Vagina (tissue), 2 donors: ENCODE measurements around the gene TCTN3. TPM values are rescaled to one million over a fixed set of nuclear protein-coding genes. Genes with fewer than 3 reads are reported as not detected.

Experiments used
- DNase-seq, 2 donors: peaks; one replicate each; pipeline ENCODE4 v3.0.0-alpha.2; 2017; ENCODE audit errors: extremely low spot score in 2 of 2
- H3K27ac ChIP-seq: fragments of 200-600 bp; sonication (generic); one replicate; pipeline ENCODE4 v1.5.1; 2019
- H3K27me3 ChIP-seq: fragments of 200-600 bp; sonication (generic); one replicate; pipeline ENCODE4 v1.5.1; 2019
- H3K36me3 ChIP-seq, 2 donors: fragments of 200-600 bp; sonication (generic); one replicate each; pipeline ENCODE4 v1.5.1; 2017 to 2019
- H3K4me1 ChIP-seq: fragments of 200-600 bp; sonication (generic); one replicate; pipeline ENCODE4 v1.5.1; 2019
- H3K4me3 ChIP-seq, 2 donors: fragments of 200-600 bp; sonication (generic); 1 replicate in 1 of 2; 2 replicates in 1 of 2; pipeline ENCODE4 v1.5.1; 2016 to 2019
- H3K9me3 ChIP-seq: fragments of 200-600 bp; sonication (generic); one replicate; pipeline ENCODE4 v1.5.1; 2019
- POLR2A ChIP-seq, 2 donors: fragments of 450-650 bp; IDR thresholded peaks; one replicate each; pipeline ENCODE4 v1.6.1; 2017; ENCODE audit warnings: antibody characterized with exemption in 2 of 2, mild to moderate bottlenecking in 2 of 2, moderate library complexity in 2 of 2
- POLR2AphosphoS5 ChIP-seq, 2 donors: sonication (generic); formaldehyde crosslinking; IDR thresholded peaks; one replicate each; pipeline ENCODE4 v1.9.0; 2017; ENCODE audit warnings: antibody characterized with exemption in 2 of 2, mild to moderate bottlenecking in 2 of 2, low read depth in 1 of 2; ENCODE audit not compliant: insufficient read depth in 1 of 2
- intact Hi-C: fragments of 100-400 bp; cut with DNase I; formaldehyde crosslinking; loops from one replicate; pipeline ENCODE4 v1.15.1; 2023
- total RNA-seq: library from RNA; depleted of rRNA; stranded (reverse); fragments of >200 nt; gene quantifications from one replicate; pipeline ENCODE4 v1.2.3, GENCODE V29; 2016
- TF ChIP-seq, protein P1 (sequence below), 3 experiments: fragments of 450-650 bp in 2 of 3; fragments of 200-600 bp in 1 of 3; sonication (generic) in 1 of 3; IDR thresholded peaks; one replicate each; pipeline ENCODE4 v1.5.1; 2017 to 2019; ENCODE audit warnings: antibody characterized with exemption in 3 of 3, mild to moderate bottlenecking in 2 of 3, moderate library complexity in 2 of 3

The TCTN3 gene
- total RNA-seq, 1 donor from 2014 or later = 15.2 TPM

DNA sequence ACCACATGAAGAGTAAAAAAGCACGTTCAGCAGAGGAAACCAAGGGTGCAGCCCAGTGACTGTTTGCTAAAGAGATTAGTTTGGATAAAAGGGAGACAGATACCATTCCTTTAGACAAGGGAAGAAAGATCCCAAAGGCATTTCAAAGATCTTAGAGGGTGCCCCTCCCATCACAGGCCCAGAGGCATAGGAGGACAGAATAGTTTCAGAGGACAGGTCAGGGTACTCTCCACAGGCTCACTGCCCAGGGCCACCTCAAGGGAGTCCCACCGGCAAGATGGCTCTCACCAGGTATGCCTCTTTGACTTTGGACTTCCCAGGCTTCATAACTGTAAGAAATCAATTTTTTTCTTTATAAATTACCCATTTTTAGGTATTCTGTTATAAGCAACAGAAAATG lies 4.7 kb upstream of the TCTN3 start:
- H3K4me3 ChIP-seq = no peak overlapping the region
- no peaks in the 10 kb centered on the region for H3K9me3 ChIP-seq
- H3K36me3 ChIP-seq = no peaks in the 10 kb centered on the region
- no peak for DNase-seq
- no peaks in the 10 kb centered on the region for H3K27me3 ChIP-seq
- no peak for TF ChIP-seq POLR2A (IDR thresholded peaks at IDR 0.05)
- no peak for TF ChIP-seq POLR2AphosphoS5 (IDR thresholded peaks at IDR 0.05; ENCODE audit: insufficient read depth in 1 of 2, low read depth in 1 of 2)
- TF ChIP-seq, protein P1, sequence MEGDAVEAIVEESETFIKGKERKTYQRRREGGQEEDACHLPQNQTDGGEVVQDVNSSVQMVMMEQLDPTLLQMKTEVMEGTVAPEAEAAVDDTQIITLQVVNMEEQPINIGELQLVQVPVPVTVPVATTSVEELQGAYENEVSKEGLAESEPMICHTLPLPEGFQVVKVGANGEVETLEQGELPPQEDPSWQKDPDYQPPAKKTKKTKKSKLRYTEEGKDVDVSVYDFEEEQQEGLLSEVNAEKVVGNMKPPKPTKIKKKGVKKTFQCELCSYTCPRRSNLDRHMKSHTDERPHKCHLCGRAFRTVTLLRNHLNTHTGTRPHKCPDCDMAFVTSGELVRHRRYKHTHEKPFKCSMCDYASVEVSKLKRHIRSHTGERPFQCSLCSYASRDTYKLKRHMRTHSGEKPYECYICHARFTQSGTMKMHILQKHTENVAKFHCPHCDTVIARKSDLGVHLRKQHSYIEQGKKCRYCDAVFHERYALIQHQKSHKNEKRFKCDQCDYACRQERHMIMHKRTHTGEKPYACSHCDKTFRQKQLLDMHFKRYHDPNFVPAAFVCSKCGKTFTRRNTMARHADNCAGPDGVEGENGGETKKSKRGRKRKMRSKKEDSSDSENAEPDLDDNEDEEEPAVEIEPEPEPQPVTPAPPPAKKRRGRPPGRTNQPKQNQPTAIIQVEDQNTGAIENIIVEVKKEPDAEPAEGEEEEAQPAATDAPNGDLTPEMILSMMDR (IDR thresholded peaks at IDR 0.05) = no peak
- intact Hi-C loops = no loop called here
- no peak overlapping the region for H3K27ac ChIP-seq
- H3K4me1 ChIP-seq = no peaks in the 10 kb centered on the region

DNA sequence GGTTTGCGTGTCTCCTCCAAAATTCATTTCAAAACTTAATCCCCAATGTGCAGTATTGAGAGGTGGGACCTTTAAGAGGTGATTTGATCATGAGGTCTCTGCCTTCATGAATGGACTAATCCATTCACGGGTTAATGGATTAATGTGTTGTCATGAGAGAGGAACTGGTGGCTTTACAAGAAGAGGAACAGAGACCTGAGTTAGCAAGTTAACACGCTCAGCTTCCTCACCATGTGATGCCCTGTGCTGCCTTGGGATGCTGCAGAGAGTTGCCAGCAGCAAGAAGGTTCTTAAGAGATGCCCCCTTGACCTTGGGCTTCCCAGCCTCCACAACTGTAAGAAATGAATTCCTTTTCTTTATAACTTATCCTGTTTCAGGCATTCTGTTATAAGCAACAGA lies 3.7 kb upstream of the TCTN3 start:
- intact Hi-C loops = no loop called here
- Histone ChIP-seq H3K27me3 (no peaks in the 10 kb centered on the region), H3K36me3 (no peaks in the 10 kb centered on the region), H3K4me3 (no peak overlapping the region), H3K27ac (no peak overlapping the region), H3K9me3 (no peaks in the 10 kb centered on the region), H3K4me1 (peaks cover 9% of the 10 kb centered on the region)
- no peak for DNase-seq
- TF ChIP-seq, protein P1 (IDR thresholded peaks at IDR 0.05) = no peak
- no peak for TF ChIP-seq POLR2A (IDR thresholded peaks at IDR 0.05)
- no peak for TF ChIP-seq POLR2AphosphoS5 (IDR thresholded peaks at IDR 0.05; ENCODE audit: insufficient read depth in 1 of 2, low read depth in 1 of 2)

DNA sequence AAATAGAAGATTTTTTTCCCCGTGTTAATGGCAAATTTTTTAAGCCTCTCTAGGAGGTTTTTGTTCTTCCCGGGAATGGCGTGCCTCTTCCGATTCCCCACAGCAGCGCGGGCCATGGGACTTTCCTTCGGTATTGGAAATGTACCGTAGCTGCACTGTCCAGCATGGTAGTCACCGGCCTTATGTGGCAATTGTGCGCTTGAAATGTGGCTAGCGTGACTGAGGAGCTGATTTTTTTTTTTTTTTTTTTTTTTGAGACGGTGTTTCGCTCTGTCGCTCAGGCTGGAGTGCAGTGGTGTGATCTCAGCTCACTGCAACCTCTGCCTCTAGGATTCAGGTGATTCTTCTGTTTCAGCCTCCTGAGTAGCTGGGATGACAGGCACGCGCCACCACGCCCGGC lies 938 bp upstream of the TCTN3 start:
- TF ChIP-seq POLR2A (IDR thresholded peaks at IDR 0.05) = no peak
- TF ChIP-seq POLR2AphosphoS5 (IDR thresholded peaks at IDR 0.05; ENCODE audit: insufficient read depth in 1 of 2, low read depth in 1 of 2) = no peak
- TF ChIP-seq, protein P1 (IDR thresholded peaks at IDR 0.05) = no peak
- Histone ChIP-seq H3K4me1 (peaks cover 18% of the 10 kb centered on the region), H3K4me3 (no peak overlapping the region), H3K9me3 (no peaks in the 10 kb centered on the region), H3K36me3 (peaks cover 0 to 26% of the 10 kb centered on the region in 2 donors), H3K27me3 (no peaks in the 10 kb centered on the region), H3K27ac (peak overlapping the region; percentile 21)
- no peak for DNase-seq
- intact Hi-C loops = loop anchor here (5.0 kb wide), 1 partner anchor 148 kb away; no protein-coding TSS in a partner anchor

DNA sequence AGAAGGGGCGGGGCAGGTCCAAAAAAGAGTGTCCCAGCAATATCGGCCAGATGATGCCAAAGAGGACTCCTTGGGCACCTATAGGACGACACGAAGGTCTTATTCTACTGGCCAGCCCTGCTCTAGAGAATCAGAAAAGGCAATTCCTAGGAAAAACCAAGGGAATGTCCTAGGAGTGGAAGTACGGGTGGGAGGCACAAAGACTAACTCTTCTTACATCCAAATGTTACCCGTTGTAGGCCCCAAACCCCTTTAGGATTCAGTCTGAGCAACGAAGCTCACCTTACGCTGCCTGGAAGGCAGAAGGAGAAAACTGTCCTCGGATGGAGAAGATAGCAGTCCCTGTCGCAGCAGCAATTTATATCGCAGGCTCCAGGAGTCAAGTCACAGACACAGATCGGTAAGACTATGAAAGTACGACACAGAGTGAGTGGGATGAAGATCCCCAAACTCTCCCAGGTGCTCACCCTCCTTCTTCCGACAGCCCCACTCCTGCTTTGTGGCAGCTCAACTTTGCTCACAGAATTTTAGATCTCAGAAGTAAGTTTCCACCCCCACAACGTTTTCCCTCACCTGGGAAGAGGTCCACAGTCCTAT lies 558 bp downstream of the TCTN3 start:
- H3K27ac ChIP-seq = peak overlapping the region; percentile 77
- H3K9me3 ChIP-seq = no peaks in the 10 kb centered on the region
- H3K36me3 ChIP-seq = peaks cover 0 to 32% of the 10 kb centered on the region in 2 donors
- no peak for DNase-seq
- peak overlapping the region; percentile 76 to 81 for H3K4me3 ChIP-seq
- peaks cover 18% of the 10 kb centered on the region for H3K4me1 ChIP-seq
- intact Hi-C loops = loop anchor here (5.0 kb wide), 1 partner anchor 149 kb away; no protein-coding TSS in a partner anchor
- TF ChIP-seq POLR2A (IDR thresholded peaks at IDR 0.05) = no peak
- no peak for TF ChIP-seq POLR2AphosphoS5 (IDR thresholded peaks at IDR 0.05; ENCODE audit: insufficient read depth in 1 of 2, low read depth in 1 of 2)
- TF ChIP-seq, protein P1 (IDR thresholded peaks at IDR 0.05) = no peak
- H3K27me3 ChIP-seq = no peaks in the 10 kb centered on the region

DNA sequence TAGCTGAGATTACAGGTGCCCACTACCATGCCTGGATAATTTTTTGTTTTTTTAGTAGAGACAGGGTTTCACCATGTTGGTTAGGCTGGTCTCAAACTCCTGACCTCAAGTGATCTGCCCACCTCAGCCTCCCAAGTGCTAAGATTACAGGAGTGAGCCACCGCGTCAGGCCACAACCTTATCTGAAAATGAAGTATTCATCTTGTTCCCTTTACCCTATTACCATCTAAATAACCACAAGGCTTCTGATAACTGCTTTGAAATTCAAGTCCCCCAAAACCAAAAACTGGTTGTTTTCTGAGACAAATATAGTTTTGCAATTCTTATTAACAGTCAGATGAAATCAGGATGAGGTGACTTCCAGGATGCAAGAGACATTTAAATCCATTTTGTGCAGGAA lies 2.4 kb downstream of the TCTN3 start:
- peaks cover 0 to 44% of the 10 kb centered on the region in 2 donors for H3K36me3 ChIP-seq
- TF ChIP-seq POLR2AphosphoS5 (IDR thresholded peaks at IDR 0.05; ENCODE audit: insufficient read depth in 1 of 2, low read depth in 1 of 2) = no peak
- TF ChIP-seq, protein P1 (IDR thresholded peaks at IDR 0.05) = no peak
- no peak for TF ChIP-seq POLR2A (IDR thresholded peaks at IDR 0.05)
- no peaks in the 10 kb centered on the region for H3K27me3 ChIP-seq
- no peak for DNase-seq
- H3K4me3 ChIP-seq = no peak overlapping the region
- no peaks in the 10 kb centered on the region for H3K9me3 ChIP-seq
- no peak overlapping the region for H3K27ac ChIP-seq
- intact Hi-C loops = loop anchor here (5.0 kb wide), 1 partner anchor 151 kb away; no protein-coding TSS in a partner anchor
- peaks cover 18% of the 10 kb centered on the region for H3K4me1 ChIP-seq
